ENCODE measurements around the gene C15orf40. TPM values are rescaled to one million over a fixed set of nuclear protein-coding genes. Genes with fewer than 3 reads are reported as not detected.

Gene C15orf40
- total and polyA plus RNA-seq, 2 of the 13 experiments (the other 11 are each of a cell fraction or from before 2014, with no cell fraction given), result 24.0 to 26.3 TPM

- TF ChIP-seq ELF4 (CRISPR knock-in tag; IDR thresholded peaks at IDR 0.05; ENCODE audit: borderline replicate concordance), result no peak
- TF ChIP-seq CEBPZ (IDR thresholded peaks at IDR 0.05; ENCODE audit: low read length), result no peak
- TF ChIP-seq ZFP91 (CRISPR knock-in tag; IDR thresholded peaks at IDR 0.05; ENCODE audit: borderline replicate concordance), result peak; percentile 50; the same call in 1 of the 2 replicates
- peak; percentile 8; the same call in 1 of the 2 replicates for TF ChIP-seq SALL1 (CRISPR knock-in tag; IDR thresholded peaks at IDR 0.05)
- TF ChIP-seq ZBED4 (CRISPR knock-in tag; IDR thresholded peaks at IDR 0.05; ENCODE audit: borderline replicate concordance), result peak; percentile 52; the same call in 1 of the 2 replicates
- TF ChIP-seq HNRNPLL (IDR thresholded peaks at IDR 0.05; ENCODE audit: low read depth, low read length, poor library complexity, severe bottlenecking), result peak; percentile 34
- TF ChIP-seq ARID4A (CRISPR knock-in tag; IDR thresholded peaks at IDR 0.05; ENCODE audit: borderline replicate concordance), result 0 out of 2 replicates have a peak, but pooled peaks have one; percentile 7
- no peak for TF ChIP-seq ARID2 (CRISPR knock-in tag; IDR thresholded peaks at IDR 0.05; ENCODE audit: borderline replicate concordance)
- no peak for TF ChIP-seq ZNF550 (CRISPR knock-in tag; IDR thresholded peaks at IDR 0.05; ENCODE audit: borderline replicate concordance)
- TF ChIP-seq PITX1 (CRISPR knock-in tag; IDR thresholded peaks at IDR 0.05), result no peak
- TF ChIP-seq ZSCAN31 (CRISPR knock-in tag; IDR thresholded peaks at IDR 0.05; ENCODE audit: low read depth), result no peak
Observed at GRCh38 chr15:82952158-82953081, 59.0 kb downstream of the C15orf40 start, which contains the start of gene HOMER2 (continued).

All from HepG2 (cell line).